GM06990 (cell line): ENCODE results near the gene TRAFD1.

ENCODE experiments used
- DNase-seq: peaks from one replicate; pipeline ENCODE4 v3.0.0-alpha.2; 2011; ENCODE audit not compliant: insufficient read length; ENCODE audit errors: extremely low read depth
- H3K27me3 ChIP-seq: replicated peaks from 2 replicates; pipeline ENCODE4 v1.6.0; 2011; ENCODE audit warnings: low read length; ENCODE audit not compliant: control insufficient read depth, insufficient read depth
- H3K36me3 ChIP-seq: 2 replicates; pipeline ENCODE4 v1.5.1; 2011; ENCODE audit warnings: low read length; ENCODE audit not compliant: control insufficient read depth, insufficient read depth
- H3K4me3 ChIP-seq: replicated peaks from 2 replicates; pipeline ENCODE4 v1.5.1; 2011; ENCODE audit warnings: low read depth, mild to moderate bottlenecking, control low read depth, low read length
- TF ChIP-seq, protein P1 (sequence below): IDR thresholded peaks from 2 replicates; pipeline ENCODE4 v1.5.1; 2011; ENCODE audit warnings: low read length, control low read depth, mild to moderate bottlenecking, inconsistent platforms; ENCODE audit not compliant: insufficient read depth, poor library complexity, severe bottlenecking

Gene TRAFD1

DNA sequence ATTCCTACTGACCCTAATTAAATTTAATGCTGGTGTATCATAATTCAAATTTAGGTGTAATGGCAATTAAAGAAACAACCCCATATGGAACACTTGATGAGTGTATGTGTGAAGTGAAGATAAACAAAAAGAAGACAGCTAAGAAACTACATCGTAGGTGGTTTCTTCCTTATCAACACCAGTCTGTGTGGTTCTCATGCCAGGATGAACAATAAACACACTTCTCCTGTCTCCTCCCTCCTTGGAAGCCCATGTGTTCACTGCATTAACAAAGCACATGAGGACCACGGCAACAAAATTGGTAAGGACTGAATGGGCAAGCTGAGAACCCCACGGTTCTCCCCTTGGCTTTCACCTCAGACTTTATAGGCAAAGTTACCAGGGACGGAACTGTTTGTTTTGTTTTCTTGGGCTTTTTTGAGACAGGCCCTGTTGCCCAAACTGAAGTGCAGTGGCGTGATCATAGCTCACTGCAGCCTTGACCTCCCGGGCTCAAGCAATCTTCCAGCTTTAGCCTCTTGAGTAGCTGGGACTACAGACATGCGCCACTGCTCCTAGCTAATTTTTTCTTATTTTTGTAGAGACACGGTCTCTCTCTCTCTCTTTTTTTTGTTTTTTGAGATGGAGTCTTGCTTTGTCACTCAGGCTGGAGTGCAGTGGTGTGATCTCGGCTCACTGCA lies 71.0 kb downstream of the TRAFD1 start:
- H3K36me3 ChIP-seq = peaks cover 34% of the 10 kb centered on the region
- TF ChIP-seq, protein P1, sequence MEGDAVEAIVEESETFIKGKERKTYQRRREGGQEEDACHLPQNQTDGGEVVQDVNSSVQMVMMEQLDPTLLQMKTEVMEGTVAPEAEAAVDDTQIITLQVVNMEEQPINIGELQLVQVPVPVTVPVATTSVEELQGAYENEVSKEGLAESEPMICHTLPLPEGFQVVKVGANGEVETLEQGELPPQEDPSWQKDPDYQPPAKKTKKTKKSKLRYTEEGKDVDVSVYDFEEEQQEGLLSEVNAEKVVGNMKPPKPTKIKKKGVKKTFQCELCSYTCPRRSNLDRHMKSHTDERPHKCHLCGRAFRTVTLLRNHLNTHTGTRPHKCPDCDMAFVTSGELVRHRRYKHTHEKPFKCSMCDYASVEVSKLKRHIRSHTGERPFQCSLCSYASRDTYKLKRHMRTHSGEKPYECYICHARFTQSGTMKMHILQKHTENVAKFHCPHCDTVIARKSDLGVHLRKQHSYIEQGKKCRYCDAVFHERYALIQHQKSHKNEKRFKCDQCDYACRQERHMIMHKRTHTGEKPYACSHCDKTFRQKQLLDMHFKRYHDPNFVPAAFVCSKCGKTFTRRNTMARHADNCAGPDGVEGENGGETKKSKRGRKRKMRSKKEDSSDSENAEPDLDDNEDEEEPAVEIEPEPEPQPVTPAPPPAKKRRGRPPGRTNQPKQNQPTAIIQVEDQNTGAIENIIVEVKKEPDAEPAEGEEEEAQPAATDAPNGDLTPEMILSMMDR = no peak

DNA sequence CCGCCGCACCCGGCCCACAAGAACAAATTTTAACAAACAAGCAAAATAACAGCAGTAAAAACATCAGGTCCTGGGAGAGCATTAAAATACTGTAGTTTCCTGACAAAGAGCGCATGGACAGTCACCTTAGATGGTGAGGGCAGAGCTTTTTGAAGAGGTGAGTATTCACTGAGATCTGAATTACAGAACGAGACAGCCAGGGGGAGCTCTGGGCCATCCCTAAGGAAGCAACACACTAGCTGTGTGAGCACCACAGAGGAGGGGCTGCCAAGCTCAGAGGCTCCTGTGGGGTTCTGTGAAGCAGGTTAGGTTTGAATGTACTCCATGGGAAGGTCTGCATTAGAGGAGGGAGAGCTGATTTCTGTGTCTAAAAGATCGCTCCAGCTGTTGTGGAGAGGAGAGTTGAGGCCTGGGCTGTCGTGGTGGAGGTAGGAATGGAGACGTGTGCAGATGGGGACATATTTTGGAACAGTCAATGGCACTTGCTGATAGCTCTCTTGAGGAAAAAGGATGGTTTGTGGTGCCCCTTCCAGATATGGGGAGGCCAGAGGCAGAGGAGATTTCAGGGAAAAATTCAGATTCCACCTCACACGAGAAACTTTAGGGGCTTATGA lies 72.9 kb downstream of the TRAFD1 start:
- DNase-seq = no peak
- TF ChIP-seq, protein P1 = peak; percentile 61

More for the DNA sequence above, 71.0 kb downstream of the TRAFD1 start:
- no peak overlapping the region for H3K4me3 ChIP-seq
- DNase-seq = no peak
- H3K27me3 ChIP-seq = no peaks in the 10 kb centered on the region

DNA sequence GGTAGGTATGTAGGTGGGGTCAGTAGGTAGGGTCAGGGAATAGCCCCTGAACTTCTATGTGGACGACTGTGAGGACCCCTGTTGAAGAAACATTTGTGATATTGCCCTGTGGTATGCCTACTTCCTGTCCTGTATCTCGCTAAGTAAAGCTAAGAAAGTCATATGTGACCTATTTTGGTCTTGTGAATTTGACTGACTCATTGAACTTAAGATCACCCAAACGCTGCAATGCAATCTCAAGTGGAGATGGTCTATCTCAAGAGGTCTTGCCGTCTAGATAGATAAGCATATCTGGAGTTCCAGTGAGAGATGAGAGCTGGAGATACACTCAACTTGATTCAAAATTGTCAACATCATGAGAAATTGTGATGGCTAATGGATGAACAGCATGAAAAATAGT lies 73.8 kb downstream of the TRAFD1 start:
- H3K27me3 ChIP-seq = no peaks in the 10 kb centered on the region
- H3K36me3 ChIP-seq = peaks cover 19% of the 10 kb centered on the region
- no peak for DNase-seq
- TF ChIP-seq, protein P1 = no peak
- no peak overlapping the region for H3K4me3 ChIP-seq

More for the DNA sequence above, 72.9 kb downstream of the TRAFD1 start:
- Histone ChIP-seq H3K36me3 (peaks cover 28% of the 10 kb centered on the region), H3K27me3 (no peaks in the 10 kb centered on the region), H3K4me3 (no peak overlapping the region)
